ENCODE measurements around the gene PHF20.

Gene PHF20

DNA sequence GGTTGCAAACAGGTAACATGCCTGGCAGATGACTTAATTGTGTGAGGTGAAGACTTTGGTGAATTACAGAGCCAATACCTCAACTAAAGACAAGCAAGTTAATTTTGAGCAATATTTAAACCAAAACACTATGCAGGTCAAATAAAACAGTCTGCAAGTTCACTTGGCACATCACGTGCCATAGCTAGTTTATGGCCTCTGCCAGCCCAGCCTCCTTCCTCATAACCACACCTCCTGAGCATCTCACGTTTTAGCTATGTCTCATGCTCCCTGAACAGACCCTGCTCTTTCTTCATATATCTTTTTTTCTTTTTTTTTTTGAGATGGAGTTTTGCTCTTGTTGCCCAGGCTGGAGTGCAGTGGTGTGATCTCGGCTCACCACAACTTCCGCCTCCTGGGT, 192.1 kb downstream of the PHF20 start:
- H3K27ac ChIP-seq, result no peak overlapping the region
- TF ChIP-seq CTCF (conservative IDR thresholded peaks at IDR 0.05) (no peak), ZFX (IDR thresholded peaks at IDR 0.05) (no peak)

GRCh38 chr20:35967979-35968640, 196.3 kb downstream of the PHF20 start, which contains the start of gene CNBD2:
CNBD2 (plus strand) TSS chr20:35968590; CDS start chr20:35968763, 173 bp downstream.
- TF ChIP-seq CTCF (conservative IDR thresholded peaks at IDR 0.05) (no peak), ZFX (IDR thresholded peaks at IDR 0.05) (no peak)
- no peak within 1 kb of the TSS for H3K27ac ChIP-seq

DNA sequence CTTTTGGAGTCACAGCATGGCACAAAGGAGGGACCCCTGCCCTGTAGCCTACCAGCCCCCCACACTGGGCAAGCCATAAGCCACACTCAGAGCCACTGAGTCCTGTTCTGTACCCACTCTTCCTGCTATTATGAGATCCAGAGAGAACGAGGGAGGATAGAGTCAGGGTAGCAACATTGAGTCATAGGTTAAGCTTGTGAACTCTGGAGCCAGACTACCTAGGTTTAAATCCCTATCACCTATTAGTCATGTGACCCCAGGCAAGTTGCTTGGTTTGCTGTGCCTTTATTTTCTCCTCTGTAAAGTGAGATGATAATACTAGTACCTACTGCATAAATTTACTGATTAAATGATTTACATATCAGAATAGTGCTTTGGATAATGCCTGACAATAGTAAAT, 197.1 kb downstream of the PHF20 start:
- TF ChIP-seq ZFX (IDR thresholded peaks at IDR 0.05) (no peak), CTCF (conservative IDR thresholded peaks at IDR 0.05) (no peak)
- no peak overlapping the region for H3K27ac ChIP-seq

DNA sequence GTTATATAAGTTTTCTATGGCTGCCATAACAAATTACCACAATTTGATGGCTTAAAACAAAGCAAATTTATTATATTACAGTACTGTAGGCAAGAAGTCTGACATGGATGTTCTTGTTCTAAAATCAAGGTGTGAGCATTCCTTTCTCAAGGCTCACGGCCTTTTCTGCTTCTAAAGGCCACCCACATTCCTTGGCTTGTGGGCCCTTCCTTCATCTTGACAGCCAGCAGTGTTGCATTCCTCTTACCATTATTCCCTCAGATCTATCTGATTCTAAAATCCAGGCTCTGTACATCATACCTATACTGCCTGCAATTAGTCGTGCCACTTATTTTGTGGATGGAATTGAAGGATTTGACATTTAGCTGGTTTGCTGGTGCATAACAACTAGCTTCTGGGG, 200.2 kb downstream of the PHF20 start:
- no peak overlapping the region for H3K27ac ChIP-seq
- no peak for TF ChIP-seq CTCF (conservative IDR thresholded peaks at IDR 0.05)
- no peak for TF ChIP-seq ZFX (IDR thresholded peaks at IDR 0.05)

DNA sequence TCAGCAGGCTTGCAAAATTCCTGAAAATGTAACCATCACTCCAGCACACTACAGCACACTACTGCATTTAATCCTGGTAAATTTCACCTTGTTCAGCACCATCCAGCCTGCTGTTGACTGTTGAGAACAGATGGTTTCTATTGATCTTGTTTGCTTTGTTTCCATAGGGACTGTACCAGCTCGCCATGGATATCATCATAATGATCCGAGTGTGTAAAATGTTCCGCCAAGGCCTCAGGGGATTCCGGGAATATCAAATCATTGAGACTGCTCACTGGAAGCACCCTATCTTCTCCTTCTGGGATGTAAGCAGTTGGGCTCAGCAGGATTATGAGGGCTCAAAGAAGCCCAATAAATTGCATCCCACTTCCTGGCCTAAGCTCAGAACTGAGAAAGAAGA, 200.6 kb downstream of the PHF20 start:
- H3K27ac ChIP-seq, result no peak overlapping the region
- TF ChIP-seq ZFX (IDR thresholded peaks at IDR 0.05) (no peak), CTCF (conservative IDR thresholded peaks at IDR 0.05) (no peak)

- H3K27ac ChIP-seq, result no peak overlapping the region
- TF ChIP-seq ZFX (IDR thresholded peaks at IDR 0.05) (no peak), CTCF (conservative IDR thresholded peaks at IDR 0.05) (no peak)
Observed at GRCh38 chr20:35974256-35974655, 202.4 kb downstream of the PHF20 start.

GRCh38 chr20:35975576-35976373, 204.0 kb downstream of the PHF20 start:
- no peak overlapping the region for H3K27ac ChIP-seq
- TF ChIP-seq ZFX (IDR thresholded peaks at IDR 0.05) (no peak), CTCF (conservative IDR thresholded peaks at IDR 0.05) (no peak)

Measured in C4-2B (cell line).